GM23248 (cell line): Measurements from ENCODE around the gene KRTAP4-12. TPM values are rescaled to one million over a fixed set of nuclear protein-coding genes. Genes with fewer than 3 reads are reported as not detected.
A peak's percentile ranks its signal among the peaks of the same experiment; 100 is the strongest.

Source experiments
- DNase-seq: peaks from one replicate; pipeline ENCODE4 v3.0.0-alpha.2; 2015
- H2AFZ ChIP-seq: fragments of 200-600 bp; sonication (generic); 2 replicates; pipeline ENCODE4 v1.6.1; 2016; ENCODE audit warnings: antibody characterized with exemption
- H3F3A ChIP-seq: fragments of 200-600 bp; sonication (generic); 2 replicates; pipeline ENCODE4 v1.6.1; 2016; ENCODE audit warnings: mild to moderate bottlenecking, antibody characterized with exemption, mixed run types; ENCODE audit not compliant: insufficient read depth
- H3K27ac ChIP-seq: fragments of 200-600 bp; sonication (generic); 2 replicates; pipeline ENCODE4 v1.5.1; 2016; ENCODE audit warnings: mild to moderate bottlenecking
- H3K27me3 ChIP-seq: fragments of 200-600 bp; sonication (generic); replicated peaks from 2 replicates; pipeline ENCODE4 v1.6.1; 2016; ENCODE audit warnings: mild to moderate bottlenecking; ENCODE audit not compliant: insufficient read depth
- H3K36me3 ChIP-seq: fragments of 200-600 bp; sonication (generic); 2 replicates; pipeline ENCODE4 v1.6.1; 2016; ENCODE audit warnings: low read depth, mild to moderate bottlenecking
- H3K4me1 ChIP-seq: fragments of 200-600 bp; sonication (generic); 2 replicates; pipeline ENCODE4 v1.6.1; 2016; ENCODE audit warnings: mild to moderate bottlenecking; ENCODE audit not compliant: insufficient read depth
- H3K4me2 ChIP-seq: fragments of 200-600 bp; sonication (generic); one replicate; pipeline ENCODE4 v1.6.1; 2016; ENCODE audit warnings: mild to moderate bottlenecking; ENCODE audit not compliant: unreplicated experiment
- H3K4me3 ChIP-seq: fragments of 200-600 bp; sonication (generic); 2 replicates; pipeline ENCODE4 v1.5.1; 2016; ENCODE audit warnings: mild to moderate bottlenecking
- H3K79me2 ChIP-seq: fragments of 200-600 bp; sonication (generic); 2 replicates; pipeline ENCODE4 v1.6.1; 2016; ENCODE audit warnings: mild to moderate bottlenecking; ENCODE audit not compliant: insufficient read depth
- H3K9ac ChIP-seq: fragments of 200-600 bp; sonication (generic); 2 replicates; pipeline ENCODE4 v1.6.1; 2016; ENCODE audit warnings: mild to moderate bottlenecking
- H3K9me2 ChIP-seq: fragments of 200-600 bp; sonication (generic); 2 replicates; pipeline ENCODE4 v1.6.1; 2016; ENCODE audit warnings: mixed run types, mild to moderate bottlenecking, moderate library complexity; ENCODE audit not compliant: insufficient read depth
- H3K9me3 ChIP-seq: fragments of 200-600 bp; sonication (generic); one replicate; pipeline ENCODE4 v1.6.1; 2017; ENCODE audit warnings: low read depth
- H4K20me1 ChIP-seq: fragments of 200-600 bp; sonication (generic); 2 replicates; pipeline ENCODE4 v1.6.0; 2016; ENCODE audit not compliant: insufficient read depth
- EZH2 ChIP-seq: fragments of 200-600 bp; sonication (generic); IDR thresholded peaks from 2 replicates; pipeline ENCODE4 v1.6.1; 2018; ENCODE audit warnings: antibody characterized with exemption, mild to moderate bottlenecking; ENCODE audit not compliant: insufficient read depth, poor library complexity, severe bottlenecking
- EZH2phosphoT487 ChIP-seq: fragments of 200-600 bp; sonication (generic); IDR thresholded peaks from 2 replicates; pipeline ENCODE4 v1.6.1; 2018; ENCODE audit warnings: antibody characterized with exemption, moderate library complexity, mild to moderate bottlenecking, low read depth; ENCODE audit not compliant: insufficient read depth
- WGBS, 2 experiments: methylation state at CpG; one replicate each; pipeline ENCODE4 v1.1.6; 2015 to 2017; ENCODE audit warnings: low lambda C conversion rate in 2 of 2, low coverage in 1 of 2; ENCODE audit errors: missing lambda C conversion rate in 2 of 2; 5-methylcytosine and 5-hydroxymethylcytosine counted together
- in situ Hi-C: fragments of 300-500 bp; cut with MboI; formaldehyde crosslinking; loops from 2 replicates; pipeline ENCODE4 v1.15.0; 2020
- polyA plus RNA-seq: library from polyadenylated mRNA; unstranded; fragments of >200 nt; fragmentation: Nextera tagmentation; extraction: Ambion mirVana; gene quantifications from 2 replicates; pipeline ENCODE4 v1.2.1, GENCODE V29; 2016
- total RNA-seq: library from RNA; depleted of rRNA; stranded (reverse); fragments of >200 nt; shearing (Covaris generic); gene quantifications from 2 replicates; pipeline ENCODE4 v1.2.3, GENCODE V29; 2014; rRNA removed

Gene KRTAP4-12
- total and polyA plus RNA-seq, 2 experiments from 2014 or later, result 1.7 TPM; not detected in 1

DNA sequence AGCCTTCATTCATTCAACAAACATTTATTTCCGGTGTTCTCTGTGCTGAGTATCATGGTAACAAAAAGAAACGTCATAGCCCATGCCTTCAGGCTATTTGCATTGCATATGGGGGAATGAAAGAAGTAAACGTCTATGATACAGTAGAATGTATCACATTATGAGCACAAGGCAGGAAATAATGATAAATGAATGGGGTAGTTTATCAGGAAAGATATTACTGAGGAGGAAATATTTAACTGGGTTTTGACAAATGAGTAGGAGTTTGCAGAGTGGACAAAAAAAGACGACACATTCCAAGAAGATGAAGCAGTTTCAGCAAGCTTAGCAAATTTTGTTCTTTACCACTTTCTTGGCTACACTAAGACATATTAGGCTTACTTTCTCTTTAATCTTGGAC lies 41.4 kb downstream of the KRTAP4-12 start:
- Histone ChIP-seq H3K9me2 (no peaks in the 10 kb centered on the region), H3F3A (peaks cover 20% of the 10 kb centered on the region), H3K27me3 (no peaks in the 10 kb centered on the region), H3K4me1 (peaks cover 20% of the 10 kb centered on the region), H3K4me3 (0 out of 2 replicates have a peak overlapping the region, but pooled peaks have one; percentile 2), H4K20me1 (no peaks in the 10 kb centered on the region), H3K27ac (peak overlapping the region; percentile 26; the same call in 1 of the 2 replicates), H3K9me3 (no peaks in the 10 kb centered on the region), H3K79me2 (no peaks in the 10 kb centered on the region), H3K36me3 (no peaks in the 10 kb centered on the region), H3K9ac (no peak overlapping the region), H3K4me2 (peak overlapping the region; percentile 46), H2AFZ (no peak overlapping the region)
- TF ChIP-seq EZH2, result no peak
- WGBS, 2 experiments, result 43 to 51% methylated on average over 4 of the region's 4 CpGs
- peak; percentile 38 for DNase-seq
- in situ Hi-C loops, result no loop called here

DNA sequence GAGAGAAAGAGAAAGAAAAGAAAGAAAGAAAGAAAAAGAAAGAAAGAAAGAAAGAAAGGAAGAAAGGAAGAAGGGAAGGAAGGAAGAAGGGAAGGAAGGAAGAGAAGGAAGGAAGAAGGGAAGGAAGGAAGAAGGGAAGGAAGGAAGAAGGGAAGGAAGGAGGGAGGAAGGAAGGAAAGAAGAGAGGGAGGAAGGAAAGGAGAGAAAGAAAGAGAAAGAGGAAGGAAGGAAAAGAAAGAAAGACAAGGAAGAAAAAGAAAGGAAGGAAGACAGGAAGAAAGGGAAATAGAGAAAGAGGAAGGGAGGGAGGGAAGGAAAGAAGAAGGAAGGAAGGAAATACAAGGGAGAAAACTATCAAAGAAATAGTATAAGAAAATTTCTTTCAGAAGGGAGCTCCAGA lies 47.2 kb downstream of the KRTAP4-12 start:
- TF ChIP-seq EZH2phosphoT487 (no peak), EZH2 (no peak)
- no peaks in the 10 kb centered on the region for H4K20me1 ChIP-seq
- no peak overlapping the region for H3K4me2 ChIP-seq
- no peaks in the 10 kb centered on the region for H3K27me3 ChIP-seq
- no peaks in the 10 kb centered on the region for H3K9me2 ChIP-seq
- in situ Hi-C loops, result no loop called here
- no peak overlapping the region for H3K4me3 ChIP-seq
- H3K9ac ChIP-seq, result no peak overlapping the region
- no peaks in the 10 kb centered on the region for H3K36me3 ChIP-seq
- no peaks in the 10 kb centered on the region for H3K4me1 ChIP-seq
- no peak overlapping the region for H2AFZ ChIP-seq
- no peaks in the 10 kb centered on the region for H3K79me2 ChIP-seq
- no peak overlapping the region for H3K27ac ChIP-seq
- no peaks in the 10 kb centered on the region for H3F3A ChIP-seq
- DNase-seq, result no peak
- H3K9me3 ChIP-seq, result no peaks in the 10 kb centered on the region

DNA sequence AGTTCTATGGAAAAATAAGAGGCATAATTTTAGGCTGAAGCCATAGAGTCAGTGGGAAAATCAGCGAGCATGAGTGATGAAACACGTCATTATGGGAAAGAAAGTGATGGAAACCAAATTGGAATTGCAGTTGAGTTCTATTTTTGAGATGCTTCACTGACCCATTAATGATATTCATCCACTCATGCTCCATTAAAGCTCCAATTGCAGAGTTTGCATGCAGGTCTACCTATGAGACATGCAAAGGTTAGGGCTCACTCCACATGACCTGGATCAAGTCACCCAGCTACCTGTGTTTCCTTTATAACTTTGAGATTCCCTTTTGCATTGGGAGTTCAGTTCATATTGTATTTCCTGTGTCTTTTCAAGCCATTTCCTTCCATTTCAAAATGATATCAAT lies 50.3 kb downstream of the KRTAP4-12 start:
- no peak overlapping the region for H3K4me2 ChIP-seq
- H3K27me3 ChIP-seq, result no peaks in the 10 kb centered on the region
- TF ChIP-seq EZH2, result no peak
- TF ChIP-seq EZH2phosphoT487, result no peak
- no peaks in the 10 kb centered on the region for H3K36me3 ChIP-seq
- H3K4me3 ChIP-seq, result no peak overlapping the region
- no peaks in the 10 kb centered on the region for H3K9me2 ChIP-seq
- H3K79me2 ChIP-seq, result no peaks in the 10 kb centered on the region
- no peaks in the 10 kb centered on the region for H3F3A ChIP-seq
- 88 to 93% methylated on average over 2 of the region's 2 CpGs for WGBS, 2 experiments
- H3K27ac ChIP-seq, result no peak overlapping the region
- no peak overlapping the region for H3K9ac ChIP-seq
- no peaks in the 10 kb centered on the region for H4K20me1 ChIP-seq
- no peaks in the 10 kb centered on the region for H3K4me1 ChIP-seq
- DNase-seq, result no peak
- no peaks in the 10 kb centered on the region for H3K9me3 ChIP-seq
- no peak overlapping the region for H2AFZ ChIP-seq
- in situ Hi-C loops, result no loop called here

Other genes with a start within 250 kb of the KRTAP4-12 start
Only the 30 nearest of the 39 such genes appear.
- not detected in 2 replicates for gene KRT40, start 139.9 kb downstream of the KRTAP4-12 start, total RNA-seq
- not detected in 2 replicates for gene KRT40, start 139.9 kb downstream of the KRTAP4-12 start, polyA plus RNA-seq
- gene KRTAP3-3, start 130.0 kb downstream of the KRTAP4-12 start, total RNA-seq, result not detected in 2 replicates
- gene KRTAP3-3, start 130.0 kb downstream of the KRTAP4-12 start, polyA plus RNA-seq, result not detected in 2 replicates
- not detected in 2 replicates for gene KRTAP3-2, start 124.3 kb downstream of the KRTAP4-12 start, total RNA-seq
- gene KRTAP3-2, start 124.3 kb downstream of the KRTAP4-12 start, polyA plus RNA-seq, result not detected in 2 replicates
- gene KRTAP3-1, start 115.1 kb downstream of the KRTAP4-12 start, total RNA-seq, result not detected in 2 replicates
- gene KRTAP3-1, start 115.1 kb downstream of the KRTAP4-12 start, polyA plus RNA-seq, result not detected in 2 replicates
- gene KRTAP1-5, start 97.0 kb downstream of the KRTAP4-12 start, total RNA-seq, result 49.2 and 64.1 TPM in 2 replicates
- gene KRTAP1-5, start 97.0 kb downstream of the KRTAP4-12 start, polyA plus RNA-seq, result 127 and 134 TPM in 2 replicates
- gene KRTAP1-4, start 94.0 kb downstream of the KRTAP4-12 start, total RNA-seq, result not detected in 2 replicates
- not detected in 2 replicates for gene KRTAP1-4, start 94.0 kb downstream of the KRTAP4-12 start, polyA plus RNA-seq
- not detected in 2 replicates for gene KRTAP1-3, start 89.3 kb downstream of the KRTAP4-12 start, total RNA-seq
- gene KRTAP1-3, start 89.3 kb downstream of the KRTAP4-12 start, polyA plus RNA-seq, result not detected in 2 replicates
- gene KRTAP1-1, start 82.7 kb downstream of the KRTAP4-12 start, total RNA-seq, result 1.6 and 4.2 TPM in 2 replicates
- 2.6 and 3.3 TPM in 2 replicates for gene KRTAP1-1, start 82.7 kb downstream of the KRTAP4-12 start, polyA plus RNA-seq
- gene KRTAP2-1, start 76.9 kb downstream of the KRTAP4-12 start, total RNA-seq, result not detected in 2 replicates
- gene KRTAP2-1, start 76.9 kb downstream of the KRTAP4-12 start, polyA plus RNA-seq, result not detected in 2 replicates
- not detected in 2 replicates for gene KRTAP2-2, start 69.0 kb downstream of the KRTAP4-12 start, total RNA-seq
- gene KRTAP2-2, start 69.0 kb downstream of the KRTAP4-12 start, polyA plus RNA-seq, result 0.51 and 0.74 TPM in 2 replicates
- 0.38 and 13.4 TPM in 2 replicates for gene KRTAP2-3, start 64.1 kb downstream of the KRTAP4-12 start, total RNA-seq
- gene KRTAP2-3, start 64.1 kb downstream of the KRTAP4-12 start, polyA plus RNA-seq, result 54.3 and 55.2 TPM in 2 replicates
- gene KRTAP2-4, start 58.3 kb downstream of the KRTAP4-12 start, total RNA-seq, result not detected in 2 replicates
- gene KRTAP2-4, start 58.3 kb downstream of the KRTAP4-12 start, polyA plus RNA-seq, result not detected in 2 replicates
- gene KRTAP4-7, start 40.0 kb downstream of the KRTAP4-12 start, total RNA-seq, result not detected in 2 replicates
- not detected in 2 replicates for gene KRTAP4-7, start 40.0 kb downstream of the KRTAP4-12 start, polyA plus RNA-seq
- gene KRTAP4-8, start 26.0 kb downstream of the KRTAP4-12 start, total RNA-seq, result not detected in 2 replicates
- 0.20 TPM in 1 of 2 replicates, not detected in the other for gene KRTAP4-8, start 26.0 kb downstream of the KRTAP4-12 start, polyA plus RNA-seq
- gene KRTAP4-16, start 22.0 kb downstream of the KRTAP4-12 start, total RNA-seq, result not detected in 2 replicates
- gene KRTAP4-16, start 22.0 kb downstream of the KRTAP4-12 start, polyA plus RNA-seq, result not detected in 2 replicates
- gene KRTAP4-9, start 18.8 kb downstream of the KRTAP4-12 start, total RNA-seq, result not detected in 2 replicates
- gene KRTAP4-9, start 18.8 kb downstream of the KRTAP4-12 start, polyA plus RNA-seq, result 0.49 and 0.51 TPM in 2 replicates
- not detected in 2 replicates for gene KRTAP4-11, start 5.8 kb downstream of the KRTAP4-12 start, total RNA-seq
- 0.29 TPM in 1 of 2 replicates, not detected in the other for gene KRTAP4-11, start 5.8 kb downstream of the KRTAP4-12 start, polyA plus RNA-seq
- gene KRTAP4-6, start 16.4 kb upstream of the KRTAP4-12 start, total RNA-seq, result not detected in 2 replicates
- not detected in 2 replicates for gene KRTAP4-6, start 16.4 kb upstream of the KRTAP4-12 start, polyA plus RNA-seq
- not detected in 2 replicates for gene KRTAP4-5, start 25.6 kb upstream of the KRTAP4-12 start, total RNA-seq
- gene KRTAP4-5, start 25.6 kb upstream of the KRTAP4-12 start, polyA plus RNA-seq, result not detected in 2 replicates
- not detected in 2 replicates for gene KRTAP4-4, start 36.6 kb upstream of the KRTAP4-12 start, total RNA-seq
- not detected in 2 replicates for gene KRTAP4-4, start 36.6 kb upstream of the KRTAP4-12 start, polyA plus RNA-seq
- gene KRTAP4-3, start 44.0 kb upstream of the KRTAP4-12 start, total RNA-seq, result not detected in 2 replicates
- gene KRTAP4-3, start 44.0 kb upstream of the KRTAP4-12 start, polyA plus RNA-seq, result not detected in 2 replicates
- not detected in 2 replicates for gene KRTAP4-2, start 54.0 kb upstream of the KRTAP4-12 start, total RNA-seq
- gene KRTAP4-2, start 54.0 kb upstream of the KRTAP4-12 start, polyA plus RNA-seq, result not detected in 2 replicates
- gene KRTAP4-1, start 60.7 kb upstream of the KRTAP4-12 start, total RNA-seq, result 0.76 TPM in 1 of 2 replicates, not detected in the other
- gene KRTAP4-1, start 60.7 kb upstream of the KRTAP4-12 start, polyA plus RNA-seq, result not detected in 2 replicates
- gene KRTAP9-1, start 65.7 kb upstream of the KRTAP4-12 start, total RNA-seq, result not detected in 2 replicates
- not detected in 2 replicates for gene KRTAP9-1, start 65.7 kb upstream of the KRTAP4-12 start, polyA plus RNA-seq
- not detected in 2 replicates for gene KRTAP9-2, start 102.5 kb upstream of the KRTAP4-12 start, total RNA-seq
- not detected in 2 replicates for gene KRTAP9-2, start 102.5 kb upstream of the KRTAP4-12 start, polyA plus RNA-seq
- gene KRTAP9-3, start 108.3 kb upstream of the KRTAP4-12 start, total RNA-seq, result not detected in 2 replicates
- gene KRTAP9-3, start 108.3 kb upstream of the KRTAP4-12 start, polyA plus RNA-seq, result not detected in 2 replicates
- gene KRTAP9-8, start 113.8 kb upstream of the KRTAP4-12 start, total RNA-seq, result not detected in 2 replicates
- gene KRTAP9-8, start 113.8 kb upstream of the KRTAP4-12 start, polyA plus RNA-seq, result not detected in 2 replicates
- not detected in 2 replicates for gene KRTAP9-4, start 125.5 kb upstream of the KRTAP4-12 start, total RNA-seq
- not detected in 2 replicates for gene KRTAP9-4, start 125.5 kb upstream of the KRTAP4-12 start, polyA plus RNA-seq
- not detected in 2 replicates for gene KRTAP9-9, start 131.2 kb upstream of the KRTAP4-12 start, total RNA-seq
- not detected in 2 replicates for gene KRTAP9-9, start 131.2 kb upstream of the KRTAP4-12 start, polyA plus RNA-seq
- gene KRTAP9-6, start 141.2 kb upstream of the KRTAP4-12 start, total RNA-seq, result not detected in 2 replicates
- gene KRTAP9-6, start 141.2 kb upstream of the KRTAP4-12 start, polyA plus RNA-seq, result not detected in 2 replicates